Karpas-422 (cell line): ENCODE results near the gene EWSR1. TPM values are rescaled to one million over a fixed set of nuclear protein-coding genes. Genes with fewer than 3 reads are reported as not detected.

Source experiments
- DNase-seq: peaks from one replicate; pipeline ENCODE4 v3.0.0-alpha.2; 2015
- H2AFZ ChIP-seq: fragments of 200-600 bp; sonication (generic); 2 replicates; pipeline ENCODE4 v1.6.1; 2014; ENCODE audit warnings: antibody characterized with exemption, low read length, mixed read lengths
- H3K27ac ChIP-seq: fragments of 200-600 bp; sonication (generic); 2 replicates; pipeline ENCODE4 v1.5.1; 2014; ENCODE audit warnings: mild to moderate bottlenecking, low read length, moderate library complexity
- H3K27me3 ChIP-seq: fragments of 200-600 bp; sonication (generic); 2 replicates; pipeline ENCODE4 v1.6.1; 2014; ENCODE audit warnings: low read length, mixed read lengths
- H3K36me3 ChIP-seq: fragments of 200-600 bp; sonication (generic); 2 replicates; pipeline ENCODE4 v1.6.1; 2014; ENCODE audit warnings: low read length, mixed read lengths; ENCODE audit not compliant: insufficient read depth
- H3K4me1 ChIP-seq: fragments of 200-600 bp; sonication (generic); 2 replicates; pipeline ENCODE4 v1.6.1; 2014; ENCODE audit warnings: mild to moderate bottlenecking, low read length, mixed read lengths
- H3K4me2 ChIP-seq: fragments of 200-600 bp; sonication (generic); 2 replicates; pipeline ENCODE4 v1.6.1; 2014; ENCODE audit warnings: low read length, low read depth, mild to moderate bottlenecking; ENCODE audit not compliant: poor library complexity, severe bottlenecking
- H3K4me3 ChIP-seq: fragments of 200-600 bp; sonication (generic); 2 replicates; pipeline ENCODE4 v1.5.1; 2014; ENCODE audit warnings: mild to moderate bottlenecking, antibody characterized with exemption, low read length, mixed read lengths
- H3K79me2 ChIP-seq: fragments of 200-600 bp; sonication (generic); 2 replicates; pipeline ENCODE4 v1.6.1; 2014; ENCODE audit warnings: mild to moderate bottlenecking, low read length, mixed read lengths
- H3K9ac ChIP-seq: fragments of 200-600 bp; sonication (generic); 2 replicates; pipeline ENCODE4 v1.6.0; 2014; ENCODE audit warnings: low read length
- H3K9me2 ChIP-seq: fragments of 200-600 bp; sonication (generic), shearing (Covaris generic); replicated peaks from 2 replicates; pipeline ENCODE4 v1.6.0; 2014; ENCODE audit warnings: mild to moderate bottlenecking, low read length, moderate library complexity; ENCODE audit not compliant: insufficient read depth
- H3K9me3 ChIP-seq: fragments of 300-700, 200-600 bp; sonication (generic); 2 replicates; pipeline ENCODE4 v1.6.1; 2014; ENCODE audit warnings: low read length, mixed read lengths
- H4K20me1 ChIP-seq: fragments of 200-600 bp; sonication (generic); 2 replicates; pipeline ENCODE4 v1.6.1; 2014; ENCODE audit warnings: mild to moderate bottlenecking, antibody characterized with exemption, low read length, low read depth; ENCODE audit not compliant: insufficient read depth
- total RNA-seq: library from RNA; depleted of rRNA; stranded (reverse); fragments of >200 nt; shearing (Covaris generic); gene quantifications from 2 replicates; pipeline ENCODE4 v1.2.3, GENCODE V29; 2014; ENCODE audit warnings: low replicate concordance

EWSR1 gene
- total RNA-seq, 1 experiment from 2014 or later, result 309 TPM

DNA sequence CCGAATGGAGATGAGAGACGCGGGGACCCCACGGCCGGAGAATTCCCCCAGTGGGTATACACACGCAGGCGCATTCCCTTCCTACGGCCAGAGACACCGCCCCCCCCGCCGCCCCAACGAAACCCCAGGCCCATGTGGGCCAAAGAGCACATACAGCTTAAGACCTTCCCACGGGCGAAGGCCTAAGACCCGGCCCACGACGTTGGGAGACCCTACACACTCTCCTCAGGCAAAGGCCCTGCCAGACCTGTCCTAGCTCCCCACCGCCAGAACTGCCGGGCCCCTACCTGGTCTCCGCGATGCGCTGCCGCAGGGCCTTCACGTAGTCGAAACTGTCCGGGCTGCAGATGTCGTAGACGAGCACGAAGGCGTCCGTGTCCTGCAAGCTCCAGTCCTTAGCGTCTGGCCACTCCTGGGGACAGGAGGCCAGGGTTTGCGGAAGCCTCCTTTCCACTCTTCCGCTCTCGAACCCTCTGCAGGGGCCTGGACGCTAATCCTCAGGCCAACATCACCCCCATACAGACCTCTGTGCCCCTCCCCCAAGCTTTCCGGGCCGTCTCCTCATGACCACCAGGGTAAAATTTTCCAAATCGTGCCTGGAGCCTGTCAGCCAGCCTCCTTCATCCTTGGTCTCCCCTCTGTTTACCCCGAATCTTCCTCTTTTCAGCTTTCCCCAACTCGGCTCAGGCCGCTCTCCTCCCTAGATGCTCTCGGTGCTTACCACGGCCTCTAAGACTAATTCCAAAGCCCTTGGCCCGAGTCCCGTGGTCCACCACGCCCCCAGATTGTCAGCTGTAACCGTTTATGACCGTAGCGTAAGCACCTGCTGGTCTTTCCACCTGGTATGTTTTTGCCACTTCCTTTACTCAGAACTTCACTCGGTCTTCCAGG, 45.8 kb downstream of the EWSR1 start:
- no peaks in the 10 kb centered on the region for H3K79me2 ChIP-seq
- peaks cover 15% of the 10 kb centered on the region for H4K20me1 ChIP-seq
- no peak overlapping the region for H2AFZ ChIP-seq
- H3K9me2 ChIP-seq, result no peaks in the 10 kb centered on the region
- no peak overlapping the region for H3K27ac ChIP-seq
- no peaks in the 10 kb centered on the region for H3K9me3 ChIP-seq
- no peaks in the 10 kb centered on the region; the same call in 1 of the 2 replicates for H3K36me3 ChIP-seq
- DNase-seq, result no peak
- H3K9ac ChIP-seq, result no peak overlapping the region
- H3K4me3 ChIP-seq, result no peak overlapping the region
- peaks cover 7% of the 10 kb centered on the region for H3K4me1 ChIP-seq
- no peaks in the 10 kb centered on the region for H3K27me3 ChIP-seq
- no peak overlapping the region for H3K4me2 ChIP-seq

GRCh38 chr22:29314537-29315285, 46.6 kb downstream of the EWSR1 start:
- no peak for DNase-seq
- no peaks in the 10 kb centered on the region; the same call in 1 of the 2 replicates for H3K36me3 ChIP-seq
- peaks cover 15% of the 10 kb centered on the region for H4K20me1 ChIP-seq
- no peak overlapping the region for H2AFZ ChIP-seq
- H3K9me2 ChIP-seq, result no peaks in the 10 kb centered on the region
- H3K4me2 ChIP-seq, result no peak overlapping the region
- H3K9ac ChIP-seq, result no peak overlapping the region
- no peaks in the 10 kb centered on the region for H3K9me3 ChIP-seq
- no peak overlapping the region for H3K27ac ChIP-seq
- no peaks in the 10 kb centered on the region for H3K79me2 ChIP-seq
- peaks cover 7% of the 10 kb centered on the region for H3K4me1 ChIP-seq
- H3K4me3 ChIP-seq, result no peak overlapping the region
- no peaks in the 10 kb centered on the region for H3K27me3 ChIP-seq

DNA sequence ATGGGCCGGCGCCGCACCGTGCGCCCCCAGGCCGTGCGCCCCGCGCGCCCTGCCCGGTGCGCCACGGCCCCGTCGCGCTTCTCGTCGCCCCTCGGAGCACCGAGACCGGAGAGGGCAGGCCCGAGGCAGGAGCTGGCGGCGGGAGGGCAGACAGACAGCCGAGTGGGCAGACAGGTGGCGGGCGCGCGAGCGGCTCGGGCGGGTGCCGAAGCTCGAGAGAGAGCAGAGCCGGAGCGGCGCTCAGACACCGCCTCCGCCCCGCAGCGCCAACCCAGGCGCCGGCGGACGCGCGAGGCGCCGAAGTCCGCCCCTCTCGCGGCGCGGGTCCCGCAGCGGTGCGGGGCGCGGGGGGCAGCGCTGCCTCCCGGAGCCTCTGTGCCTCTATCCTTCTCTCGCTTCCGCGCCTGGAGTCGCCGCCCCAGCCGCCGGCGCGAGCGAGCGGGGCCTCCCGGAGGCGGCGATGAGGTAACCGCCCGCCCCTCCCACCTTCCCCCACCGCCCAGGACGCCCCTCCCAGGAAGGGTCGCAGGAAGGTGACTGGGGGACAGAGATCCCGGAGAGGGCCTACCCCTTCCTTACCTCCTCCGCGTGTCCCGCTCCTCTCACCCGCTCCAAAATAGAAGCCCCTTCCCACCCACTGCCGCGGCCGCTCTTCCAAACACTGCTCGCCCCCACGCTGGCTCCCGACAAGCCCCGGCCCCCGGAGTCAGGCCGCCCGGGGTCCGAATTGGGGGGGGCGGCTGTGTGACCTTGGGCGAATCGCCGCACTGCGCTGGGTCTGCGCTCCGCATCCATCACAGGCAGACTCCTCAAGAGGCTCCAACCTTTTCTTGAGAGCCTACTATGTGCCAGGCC, 47.4 kb downstream of the EWSR1 start, which contains the start of gene RASL10A:
Gene RASL10A (minus strand): TSS at position 412 of the 855 bp plus-strand sequence. CDS start 451 bp downstream, outside the sequence.
- H3K27ac ChIP-seq, result no peak within 1 kb of the TSS
- peaks cover 15% of the 10 kb centered on the region for H4K20me1 ChIP-seq
- H3K79me2 ChIP-seq, result no peaks in the 10 kb centered on the region
- no peaks in the 10 kb centered on the region; the same call in 1 of the 2 replicates for H3K36me3 ChIP-seq
- H3K27me3 ChIP-seq, result no peaks in the 10 kb centered on the region
- peaks cover 7% of the 10 kb centered on the region for H3K4me1 ChIP-seq
- H2AFZ ChIP-seq, result no peak within 1 kb of the TSS
- H3K9me2 ChIP-seq, result no peaks in the 10 kb centered on the region
- no peak within 1 kb of the TSS for H3K4me3 ChIP-seq
- H3K4me2 ChIP-seq, result no peak within 1 kb of the TSS
- no peak for DNase-seq
- no peak within 1 kb of the TSS for H3K9ac ChIP-seq
- no peaks in the 10 kb centered on the region for H3K9me3 ChIP-seq

- Histone ChIP-seq H3K27ac (no peak overlapping the region), H4K20me1 (peaks cover 15% of the 10 kb centered on the region), H3K9me2 (no peaks in the 10 kb centered on the region), H3K4me2 (no peak overlapping the region), H2AFZ (no peak overlapping the region), H3K36me3 (no peaks in the 10 kb centered on the region; the same call in 1 of the 2 replicates), H3K4me1 (peaks cover 7% of the 10 kb centered on the region), H3K9ac (no peak overlapping the region), H3K27me3 (no peaks in the 10 kb centered on the region), H3K79me2 (no peaks in the 10 kb centered on the region), H3K4me3 (no peak overlapping the region), H3K9me3 (no peaks in the 10 kb centered on the region)
- DNase-seq, result no peak
Measured at GRCh38 chr22:29316141-29316828, 48.2 kb downstream of the EWSR1 start.

DNA sequence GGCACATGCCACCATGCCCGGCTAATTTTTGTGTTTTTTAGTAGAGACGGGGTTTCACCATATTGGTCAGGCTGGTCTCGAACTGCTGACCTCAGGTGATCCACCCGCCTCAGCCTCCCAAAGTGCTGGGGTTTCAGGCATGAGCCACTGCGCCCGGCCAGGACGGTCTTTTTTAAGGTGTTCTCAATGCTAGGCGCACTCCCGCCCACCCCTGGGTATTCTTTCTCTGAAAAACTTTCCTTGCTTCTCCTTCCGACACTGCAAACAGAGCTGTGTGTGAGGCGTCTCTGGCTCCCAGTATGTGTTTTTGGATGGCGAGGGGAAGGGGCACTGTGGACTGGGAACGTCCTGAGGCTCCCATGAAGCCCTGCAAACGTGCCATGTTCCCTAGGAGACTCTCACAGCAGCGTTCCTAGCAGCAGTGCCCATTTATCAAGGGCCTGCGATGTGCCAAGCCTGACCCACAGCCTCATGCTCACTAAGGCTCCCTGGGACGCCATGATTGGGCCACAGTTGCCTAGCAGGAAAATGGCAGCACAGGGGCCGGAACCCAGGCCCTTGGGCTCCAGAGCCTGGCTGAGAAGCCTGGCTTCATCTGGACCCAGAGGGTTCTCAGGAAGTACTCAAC, 49.9 kb downstream of the EWSR1 start:
- H3K27me3 ChIP-seq, result no peaks in the 10 kb centered on the region
- H3K79me2 ChIP-seq, result no peaks in the 10 kb centered on the region
- H3K4me2 ChIP-seq, result no peak overlapping the region
- peaks cover 3% of the 10 kb centered on the region; the same call in 1 of the 2 replicates for H4K20me1 ChIP-seq
- peaks cover under 1% of the 10 kb centered on the region for H3K4me1 ChIP-seq
- no peak overlapping the region for H3K27ac ChIP-seq
- H2AFZ ChIP-seq, result no peak overlapping the region
- no peak overlapping the region for H3K9ac ChIP-seq
- DNase-seq, result no peak
- no peaks in the 10 kb centered on the region for H3K9me3 ChIP-seq
- no peak overlapping the region for H3K4me3 ChIP-seq
- H3K36me3 ChIP-seq, result no peaks in the 10 kb centered on the region; the same call in 1 of the 2 replicates
- no peaks in the 10 kb centered on the region for H3K9me2 ChIP-seq

GRCh38 chr22:29319072-29319471, 51.0 kb downstream of the EWSR1 start:
- no peaks in the 10 kb centered on the region for H3K9me3 ChIP-seq
- H3K9ac ChIP-seq, result no peak overlapping the region
- H2AFZ ChIP-seq, result no peak overlapping the region
- H3K4me3 ChIP-seq, result no peak overlapping the region
- H4K20me1 ChIP-seq, result no peaks in the 10 kb centered on the region
- DNase-seq, result no peak
- no peak overlapping the region for H3K27ac ChIP-seq
- H3K27me3 ChIP-seq, result no peaks in the 10 kb centered on the region
- no peaks in the 10 kb centered on the region for H3K4me1 ChIP-seq
- no peaks in the 10 kb centered on the region for H3K36me3 ChIP-seq
- H3K4me2 ChIP-seq, result no peak overlapping the region
- H3K9me2 ChIP-seq, result no peaks in the 10 kb centered on the region
- H3K79me2 ChIP-seq, result no peaks in the 10 kb centered on the region

DNA sequence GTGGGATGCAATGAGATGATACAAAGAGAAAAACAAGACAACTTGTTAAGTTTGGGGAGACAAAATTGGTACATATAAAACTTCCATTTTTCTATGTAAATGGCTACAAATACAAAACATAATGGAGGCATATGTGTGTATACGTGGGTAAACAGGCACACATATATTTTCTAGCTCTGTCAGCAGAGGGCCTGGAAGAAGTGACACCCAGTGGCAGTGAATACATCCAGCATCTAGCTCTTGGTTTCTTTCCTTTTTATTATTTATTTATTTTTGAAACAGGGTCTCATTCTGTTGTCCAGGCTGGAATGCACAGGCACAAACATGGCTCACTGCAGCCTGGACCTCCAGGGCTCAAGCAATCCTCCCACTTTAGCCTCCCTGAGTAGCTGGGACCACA, 52.5 kb downstream of the EWSR1 start:
- no peaks in the 10 kb centered on the region for H3K4me1 ChIP-seq
- no peaks in the 10 kb centered on the region for H3K36me3 ChIP-seq

More for the DNA sequence above, 52.5 kb downstream of the EWSR1 start:
- no peak overlapping the region for H3K9ac ChIP-seq
- no peaks in the 10 kb centered on the region for H3K27me3 ChIP-seq
- H3K27ac ChIP-seq, result no peak overlapping the region
- no peaks in the 10 kb centered on the region for H3K9me2 ChIP-seq
- H4K20me1 ChIP-seq, result no peaks in the 10 kb centered on the region
- no peak overlapping the region for H3K4me3 ChIP-seq
- H2AFZ ChIP-seq, result no peak overlapping the region
- no peak overlapping the region for H3K4me2 ChIP-seq
- H3K9me3 ChIP-seq, result no peaks in the 10 kb centered on the region
- no peak for DNase-seq
- no peaks in the 10 kb centered on the region for H3K79me2 ChIP-seq
